DOHH2 (cell line): ENCODE data around the gene CCDC122.

Experiments used
- CTCF ChIP-seq: fragments of 200-600 bp; sonication (generic); IDR thresholded peaks from one replicate; pipeline ENCODE4 v1.5.1; 2014; ENCODE audit warnings: antibody characterized with exemption, mild to moderate bottlenecking, low read depth, low read length; ENCODE audit not compliant: poor library complexity, severe bottlenecking
- EZH2phosphoT487 ChIP-seq: fragments of 200-600 bp; sonication (generic); IDR thresholded peaks from 2 replicates; pipeline ENCODE4 v1.6.1; 2017; ENCODE audit warnings: borderline replicate concordance, mild to moderate bottlenecking, antibody characterized with exemption, low read length, moderate library complexity, mixed read lengths

- TF ChIP-seq CTCF, result no peak
- TF ChIP-seq EZH2phosphoT487, result no peak
These were observed 70.9 kb downstream of the CCDC122 start for GRCh38 chr13:43808676-43809075.
